ENCODE measurements around the gene GPC6.

GPC6 gene

GRCh38 chr13:94366677-94367076, 1140.1 kb downstream of the GPC6 start (continued):
- TF ChIP-seq ZNF518A (tag by site-specific recombination; conservative IDR thresholded peaks at IDR 0.05; ENCODE audit: low read depth) (no peak), KLF8 (tag by site-specific recombination; IDR thresholded peaks at IDR 0.05) (no peak), ZNF214 (tag by site-specific recombination; IDR thresholded peaks at IDR 0.05; ENCODE audit: borderline replicate concordance) (no peak), ZNF292 (tag by site-specific recombination; IDR thresholded peaks at IDR 0.05; ENCODE audit: borderline replicate concordance, low read depth) (no peak), SETDB1 (IDR thresholded peaks at IDR 0.05; ENCODE audit: insufficient read length, low read length) (no peak), ZBTB17 (tag by site-specific recombination; IDR thresholded peaks at IDR 0.05) (no peak)

GRCh38 chr13:94369972-94370436, 1143.4 kb downstream of the GPC6 start:
- Histone ChIP-seq H3K9me3 (ENCODE audit: control insufficient read depth, insufficient read depth, low read depth, low read length) (no peaks in the 10 kb centered on the region), H3K4me1 (ENCODE audit: control insufficient read depth, insufficient read depth, low read length) (no peaks in the 10 kb centered on the region), H3K4me3 (ENCODE audit: low read depth, low read length) (no peak overlapping the region), H3K27ac (ENCODE audit: extremely low read depth, low read depth, low read length) (no peak overlapping the region), H3K36me3 (ENCODE audit: control insufficient read depth in 2 of 2, insufficient read depth in 1 of 2, low read length in 2 of 2) (no peaks in the 10 kb centered on the region)
- ChIA-PET CTCF (no interaction called here), POLR2A (no interaction called here)
- TF ChIP-seq ZNF747 (tag by site-specific recombination; IDR thresholded peaks at IDR 0.05): no peak
- no peak for TF ChIP-seq ZBTB26 (tag by site-specific recombination; optimal IDR thresholded peaks at IDR 0.05)
- no peak for TF ChIP-seq ZFP3 (tag by site-specific recombination; IDR thresholded peaks at IDR 0.05; ENCODE audit: low read depth)
- TF ChIP-seq ZNF768 (tag by site-specific recombination; IDR thresholded peaks at IDR 0.05): no peak
- no peak for TF ChIP-seq YY1 (tag by site-specific recombination; IDR thresholded peaks at IDR 0.05)
- no peak for TF ChIP-seq KLF1 (tag by site-specific recombination; IDR thresholded peaks at IDR 0.05)

GRCh38 chr13:94371855-94372254, 1145.2 kb downstream of the GPC6 start:
- Histone ChIP-seq H3K4me3 (ENCODE audit: low read depth, low read length) (no peak overlapping the region), H3K9me3 (ENCODE audit: control insufficient read depth, insufficient read depth, low read depth, low read length) (no peaks in the 10 kb centered on the region), H3K4me1 (ENCODE audit: control insufficient read depth, insufficient read depth, low read length) (no peaks in the 10 kb centered on the region), H3K27ac (ENCODE audit: extremely low read depth, low read depth, low read length) (no peak overlapping the region), H3K36me3 (ENCODE audit: control insufficient read depth in 2 of 2, insufficient read depth in 1 of 2, low read length in 2 of 2) (no peaks in the 10 kb centered on the region)
- TF ChIP-seq ZNF677 (tag by site-specific recombination; IDR thresholded peaks at IDR 0.05) (no peak), FEZF1 (tag by site-specific recombination; IDR thresholded peaks at IDR 0.05) (no peak), ZNF777 (tag by site-specific recombination; IDR thresholded peaks at IDR 0.05; ENCODE audit: borderline replicate concordance) (no peak), ZNF433 (tag by site-specific recombination; IDR thresholded peaks at IDR 0.05; ENCODE audit: low read depth) (no peak), PRDM1 (tag by site-specific recombination; IDR thresholded peaks at IDR 0.05) (0 out of 2 replicates have a peak, but pooled peaks have one; percentile 29), ZNF843 (tag by site-specific recombination; IDR thresholded peaks at IDR 0.05) (no peak)
- POLR2A ChIA-PET: no interaction called here
- CTCF ChIA-PET: interaction anchor here (0.6 kb wide), 1 partner anchor 121 kb away, joined by 3 read pairs; no protein-coding TSS in a partner anchor
